ENCODE measurements around the gene PNPLA2.

GRCh38 chr11:803467-803742, 15.3 kb upstream of the PNPLA2 start:
- TF ChIP-seq, protein P1, sequence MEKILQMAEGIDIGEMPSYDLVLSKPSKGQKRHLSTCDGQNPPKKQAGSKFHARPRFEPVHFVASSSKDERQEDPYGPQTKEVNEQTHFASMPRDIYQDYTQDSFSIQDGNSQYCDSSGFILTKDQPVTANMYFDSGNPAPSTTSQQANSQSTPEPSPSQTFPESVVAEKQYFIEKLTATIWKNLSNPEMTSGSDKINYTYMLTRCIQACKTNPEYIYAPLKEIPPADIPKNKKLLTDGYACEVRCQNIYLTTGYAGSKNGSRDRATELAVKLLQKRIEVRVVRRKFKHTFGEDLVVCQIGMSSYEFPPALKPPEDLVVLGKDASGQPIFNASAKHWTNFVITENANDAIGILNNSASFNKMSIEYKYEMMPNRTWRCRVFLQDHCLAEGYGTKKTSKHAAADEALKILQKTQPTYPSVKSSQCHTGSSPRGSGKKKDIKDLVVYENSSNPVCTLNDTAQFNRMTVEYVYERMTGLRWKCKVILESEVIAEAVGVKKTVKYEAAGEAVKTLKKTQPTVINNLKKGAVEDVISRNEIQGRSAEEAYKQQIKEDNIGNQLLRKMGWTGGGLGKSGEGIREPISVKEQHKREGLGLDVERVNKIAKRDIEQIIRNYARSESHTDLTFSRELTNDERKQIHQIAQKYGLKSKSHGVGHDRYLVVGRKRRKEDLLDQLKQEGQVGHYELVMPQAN (conservative IDR thresholded peaks at IDR 0.05): no peak
- TF ChIP-seq, protein P2, sequence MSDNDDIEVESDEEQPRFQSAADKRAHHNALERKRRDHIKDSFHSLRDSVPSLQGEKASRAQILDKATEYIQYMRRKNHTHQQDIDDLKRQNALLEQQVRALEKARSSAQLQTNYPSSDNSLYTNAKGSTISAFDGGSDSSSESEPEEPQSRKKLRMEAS (IDR thresholded peaks at IDR 0.05; ENCODE audit: low read depth, low read length): no peak
- TF ChIP-seq EGR1 (IDR thresholded peaks at IDR 0.05; ENCODE audit: borderline replicate concordance in 1 of 2, low read depth in 2 of 2, low read length in 2 of 2) (no peak), TCF12 (IDR thresholded peaks at IDR 0.05; ENCODE audit: low read depth, low read length) (no peak), RFX5 (IDR thresholded peaks at IDR 0.05; ENCODE audit: low read depth, low read length) (no peak), POLR2AphosphoS5 (IDR thresholded peaks at IDR 0.05; ENCODE audit: low read length) (no peak), USF2 (IDR thresholded peaks at IDR 0.05; ENCODE audit: borderline replicate concordance, low read depth, low read length) (no peak), FOXM1 (IDR thresholded peaks at IDR 0.05; ENCODE audit: low read depth, low read length) (no peak), EZH2 (IDR thresholded peaks at IDR 0.05; ENCODE audit: borderline replicate concordance, control insufficient read depth, low read depth, low read length) (no peak), NBN (IDR thresholded peaks at IDR 0.05) (no peak), EP300 (IDR thresholded peaks at IDR 0.05; ENCODE audit: borderline replicate concordance in 1 of 2, control insufficient read depth in 1 of 2, low read depth in 2 of 2, low read length in 2 of 2) (no peak), SRF (IDR thresholded peaks at IDR 0.05; ENCODE audit: low read depth in 2 of 2, low read length in 2 of 2) (no peak), RCOR1 (conservative IDR thresholded peaks at IDR 0.05; ENCODE audit: low read depth, low read length) (no peak)
- TF ChIP-seq, protein P3, sequence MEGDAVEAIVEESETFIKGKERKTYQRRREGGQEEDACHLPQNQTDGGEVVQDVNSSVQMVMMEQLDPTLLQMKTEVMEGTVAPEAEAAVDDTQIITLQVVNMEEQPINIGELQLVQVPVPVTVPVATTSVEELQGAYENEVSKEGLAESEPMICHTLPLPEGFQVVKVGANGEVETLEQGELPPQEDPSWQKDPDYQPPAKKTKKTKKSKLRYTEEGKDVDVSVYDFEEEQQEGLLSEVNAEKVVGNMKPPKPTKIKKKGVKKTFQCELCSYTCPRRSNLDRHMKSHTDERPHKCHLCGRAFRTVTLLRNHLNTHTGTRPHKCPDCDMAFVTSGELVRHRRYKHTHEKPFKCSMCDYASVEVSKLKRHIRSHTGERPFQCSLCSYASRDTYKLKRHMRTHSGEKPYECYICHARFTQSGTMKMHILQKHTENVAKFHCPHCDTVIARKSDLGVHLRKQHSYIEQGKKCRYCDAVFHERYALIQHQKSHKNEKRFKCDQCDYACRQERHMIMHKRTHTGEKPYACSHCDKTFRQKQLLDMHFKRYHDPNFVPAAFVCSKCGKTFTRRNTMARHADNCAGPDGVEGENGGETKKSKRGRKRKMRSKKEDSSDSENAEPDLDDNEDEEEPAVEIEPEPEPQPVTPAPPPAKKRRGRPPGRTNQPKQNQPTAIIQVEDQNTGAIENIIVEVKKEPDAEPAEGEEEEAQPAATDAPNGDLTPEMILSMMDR (IDR thresholded peaks at IDR 0.05 in 2 of 3, conservative IDR thresholded peaks at IDR 0.05 in 1 of 3; ENCODE audit: control insufficient read depth in 2 of 3, extremely low read depth in 1 of 3, insufficient read depth in 1 of 3, low read depth in 3 of 3, low read length in 3 of 3): no peak

Data from GM12878 (cell line).